NB4 (cell line): ENCODE data around the gene KLHDC9.

Experiments used
- CTCF ChIP-seq: IDR thresholded peaks from one replicate; pipeline ENCODE4 v1.5.1; 2012; ENCODE audit warnings: low read depth, low read length
- MYC ChIP-seq: IDR thresholded peaks from 2 replicates; pipeline ENCODE4 v1.6.1; 2011; ENCODE audit warnings: low read depth, low read length
- POLR2A ChIP-seq: IDR thresholded peaks from 2 replicates; pipeline ENCODE4 v1.6.1; 2011; ENCODE audit warnings: mild to moderate bottlenecking; ENCODE audit not compliant: insufficient read length; ENCODE audit errors: extremely low read depth

- TF ChIP-seq CTCF = no peak
- TF ChIP-seq POLR2A = no peak
- TF ChIP-seq MYC = no peak
These were observed 35.1 kb downstream of the KLHDC9 start for GRCh38 chr1:161133220-161133740.
